Retina (tissue), 1 donor: Measurements from ENCODE around the gene KCNK3.
"Not testable (repeated sequence)": the region's sequence is repeated elsewhere in the genome, so short reads cannot be mapped to it uniquely, and the experiment has no call there.

Experiments used
- DNase-seq: peaks from one replicate; pipeline ENCODE4 v3.0.0-alpha.2; 2016

The KCNK3 gene

DNA sequence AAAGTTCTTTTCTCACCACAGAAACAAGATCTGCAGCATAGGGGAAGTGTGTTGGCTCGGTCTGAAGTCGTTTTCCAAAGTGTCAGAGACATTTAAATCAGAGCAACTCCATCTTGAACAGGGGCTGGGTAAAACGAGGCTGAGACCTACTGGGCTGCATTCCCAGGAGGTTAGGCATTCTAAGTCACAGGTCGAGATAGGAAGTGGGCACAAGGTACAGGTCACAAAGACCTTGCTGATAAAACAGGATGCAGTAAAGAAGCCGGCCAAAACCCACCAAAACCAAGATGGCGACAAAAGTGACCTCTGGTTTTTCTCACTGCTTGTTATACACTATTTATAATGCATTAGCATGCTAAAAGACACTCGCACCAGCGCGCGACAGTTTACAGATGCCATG, 68.5 kb downstream of the KCNK3 start:
- not testable (repeated sequence) for DNase-seq

DNA sequence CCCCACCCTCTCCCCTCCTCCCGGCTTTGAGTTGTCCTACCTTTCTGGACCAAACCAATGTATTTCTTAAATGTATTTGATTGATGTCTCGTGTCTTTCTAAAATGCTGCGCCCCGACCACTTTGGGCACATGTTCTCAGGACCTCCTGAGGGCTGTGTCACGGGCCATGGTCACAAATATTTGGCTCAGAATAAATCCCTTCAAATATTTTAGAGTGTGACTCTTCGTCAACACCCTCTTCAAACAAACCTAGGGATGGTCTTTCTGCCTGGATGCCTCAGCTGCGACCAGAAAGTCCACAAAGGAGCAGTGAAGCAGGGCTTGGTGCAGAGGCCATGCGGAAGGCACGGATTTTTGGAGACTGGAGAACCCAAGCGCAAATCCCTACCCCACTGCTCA, 70.5 kb downstream of the KCNK3 start:
- no peak for DNase-seq

DNA sequence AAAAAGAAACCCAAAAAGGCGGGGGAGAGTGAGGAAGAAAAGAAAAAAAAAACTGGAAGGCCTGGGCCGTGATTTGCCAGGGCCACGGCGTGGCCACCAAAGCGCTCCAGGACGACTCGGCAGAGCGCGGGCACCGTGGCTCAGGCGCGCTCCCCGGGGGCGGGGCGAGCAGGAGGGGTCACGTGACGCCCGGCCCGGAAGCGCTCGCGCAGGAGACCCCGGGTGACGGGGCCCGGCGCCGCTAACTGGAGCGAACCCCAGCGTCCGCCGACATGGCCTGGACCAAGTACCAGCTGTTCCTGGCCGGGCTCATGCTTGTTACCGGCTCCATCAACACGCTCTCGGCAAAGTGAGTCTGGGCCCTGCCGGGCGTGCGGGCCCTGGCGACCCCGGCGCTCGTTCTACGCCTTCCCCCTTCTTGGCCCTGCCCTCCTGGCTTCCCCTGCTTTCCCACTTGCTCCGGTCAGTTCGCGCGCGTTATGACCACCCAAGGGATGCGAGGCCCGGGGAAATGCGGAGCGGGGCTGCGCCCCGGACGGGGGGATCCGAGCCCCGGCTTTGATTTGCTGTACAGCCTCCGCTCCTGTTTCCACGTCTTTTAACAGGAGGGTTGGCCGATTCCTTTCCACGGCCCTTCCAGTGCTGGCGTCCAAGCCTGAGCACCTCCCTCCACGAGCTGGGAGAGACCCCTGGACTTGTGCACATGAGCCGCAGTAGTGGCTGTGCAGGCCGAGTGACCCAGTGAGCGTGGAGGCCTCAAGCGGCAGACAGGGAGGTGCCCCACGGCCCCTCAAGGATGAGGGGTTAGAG, 71.8 kb downstream of the KCNK3 start, which contains the start of gene SLC35F6:
Gene SLC35F6 (plus strand): TSS at position 207 of the 810 bp plus-strand sequence. CDS start 66 bp downstream, at position 273.
- peak; percentile 96 for DNase-seq

- no peak for DNase-seq
Measured at GRCh38 chr2:26764906-26765305, 72.4 kb downstream of the KCNK3 start.

GRCh38 chr2:26765475-26766200, 73.1 kb downstream of the KCNK3 start:
- no peak for DNase-seq

- DNase-seq: no peak
Measured at GRCh38 chr2:26767129-26767528, 74.6 kb downstream of the KCNK3 start.

DNA sequence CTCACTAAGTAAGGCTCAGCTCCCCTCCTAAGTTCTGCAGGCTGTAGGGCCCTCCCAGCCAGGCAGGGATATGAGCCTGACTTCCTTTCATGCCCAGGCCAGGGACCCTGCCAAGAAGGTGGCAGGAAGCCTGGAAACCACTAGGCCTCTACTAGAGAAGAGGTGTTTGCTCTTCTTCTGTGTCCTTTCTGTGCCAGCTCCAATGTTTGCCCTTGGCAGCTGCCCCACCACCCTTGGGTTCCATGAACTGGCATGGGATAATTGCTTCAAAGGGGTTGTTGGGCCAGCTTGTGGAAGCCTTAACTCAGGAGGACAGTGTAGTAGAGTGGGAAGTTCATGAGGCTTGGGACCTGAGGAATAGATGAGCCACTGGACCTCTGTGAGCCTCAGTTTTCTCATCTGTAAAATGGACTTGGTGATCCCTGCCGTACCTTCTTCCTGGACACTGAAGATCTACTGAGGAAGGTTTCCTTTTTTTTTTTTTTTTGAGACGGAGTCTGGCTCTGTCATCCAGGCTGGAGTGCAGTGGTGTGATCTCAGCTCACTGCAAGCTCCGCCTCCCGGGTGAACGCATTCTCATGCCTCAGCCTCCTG, 75.5 kb downstream of the KCNK3 start:
- no peak for DNase-seq

- no peak for DNase-seq
Measured at GRCh38 chr2:26768759-26769088, 76.2 kb downstream of the KCNK3 start.

- no peak for DNase-seq
Measured at GRCh38 chr2:26769089-26769761, 76.7 kb downstream of the KCNK3 start.

- no peak for DNase-seq
Measured at GRCh38 chr2:26770986-26771586, 78.6 kb downstream of the KCNK3 start.

- DNase-seq: no peak
Measured at GRCh38 chr2:26772064-26773001, 79.8 kb downstream of the KCNK3 start.

DNA sequence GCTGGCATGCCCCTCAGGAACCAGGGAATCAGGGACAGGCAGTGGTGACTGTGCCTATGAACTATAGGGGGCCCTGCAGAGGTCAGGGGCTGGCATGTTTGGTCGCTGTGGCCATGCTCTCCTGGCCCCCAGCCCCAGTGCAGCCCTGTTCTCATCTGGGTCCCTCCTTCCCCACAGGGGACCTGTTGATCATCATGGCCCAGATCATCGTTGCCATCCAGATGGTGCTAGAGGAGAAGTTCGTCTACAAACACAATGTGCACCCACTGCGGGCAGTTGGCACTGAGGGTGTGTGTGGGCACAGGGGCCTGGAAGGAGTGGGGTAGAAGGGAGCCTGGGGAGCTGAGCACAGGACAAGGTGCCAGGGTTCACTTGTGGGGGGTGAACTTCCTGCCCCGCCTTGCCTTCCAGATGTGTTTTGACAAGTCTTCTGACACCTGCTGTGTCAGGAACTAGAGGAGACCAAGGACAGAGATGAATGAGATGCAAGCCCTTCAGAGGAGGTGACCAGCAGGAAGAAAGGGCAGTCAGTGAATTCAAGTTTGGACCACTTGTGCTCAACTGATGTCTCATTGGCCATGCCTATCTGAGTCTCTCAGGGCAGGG, 83.8 kb downstream of the KCNK3 start:
- DNase-seq: no peak

DNA sequence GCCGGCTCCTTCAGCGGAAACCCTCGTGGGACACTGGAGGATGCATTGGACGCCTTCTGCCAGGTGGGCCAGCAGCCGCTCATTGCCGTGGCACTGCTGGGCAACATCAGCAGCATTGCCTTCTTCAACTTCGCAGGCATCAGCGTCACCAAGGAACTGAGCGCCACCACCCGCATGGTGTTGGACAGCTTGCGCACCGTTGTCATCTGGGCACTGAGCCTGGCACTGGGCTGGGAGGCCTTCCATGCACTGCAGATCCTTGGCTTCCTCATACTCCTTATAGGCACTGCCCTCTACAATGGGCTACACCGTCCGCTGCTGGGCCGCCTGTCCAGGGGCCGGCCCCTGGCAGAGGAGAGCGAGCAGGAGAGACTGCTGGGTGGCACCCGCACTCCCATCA, 85.6 kb downstream of the KCNK3 start:
- DNase-seq: no peak

DNA sequence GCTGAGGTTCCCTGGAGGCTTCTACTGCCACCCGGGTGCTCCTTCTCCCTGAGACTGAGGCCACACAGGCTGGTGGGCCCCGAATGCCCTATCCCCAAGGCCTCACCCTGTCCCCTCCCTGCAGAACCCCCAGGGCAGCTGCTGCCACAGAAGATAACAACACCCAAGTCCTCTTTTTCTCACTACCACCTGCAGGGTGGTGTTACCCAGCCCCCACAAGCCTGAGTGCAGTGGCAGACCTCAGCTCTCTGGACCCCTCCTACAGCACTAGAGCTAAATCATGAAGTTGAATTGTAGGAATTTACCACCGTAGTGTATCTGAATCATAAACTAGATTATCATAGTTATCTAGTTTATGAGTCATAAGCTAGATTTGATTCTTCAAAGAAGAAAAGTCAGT, 86.0 kb downstream of the KCNK3 start:
- DNase-seq: no peak

DNA sequence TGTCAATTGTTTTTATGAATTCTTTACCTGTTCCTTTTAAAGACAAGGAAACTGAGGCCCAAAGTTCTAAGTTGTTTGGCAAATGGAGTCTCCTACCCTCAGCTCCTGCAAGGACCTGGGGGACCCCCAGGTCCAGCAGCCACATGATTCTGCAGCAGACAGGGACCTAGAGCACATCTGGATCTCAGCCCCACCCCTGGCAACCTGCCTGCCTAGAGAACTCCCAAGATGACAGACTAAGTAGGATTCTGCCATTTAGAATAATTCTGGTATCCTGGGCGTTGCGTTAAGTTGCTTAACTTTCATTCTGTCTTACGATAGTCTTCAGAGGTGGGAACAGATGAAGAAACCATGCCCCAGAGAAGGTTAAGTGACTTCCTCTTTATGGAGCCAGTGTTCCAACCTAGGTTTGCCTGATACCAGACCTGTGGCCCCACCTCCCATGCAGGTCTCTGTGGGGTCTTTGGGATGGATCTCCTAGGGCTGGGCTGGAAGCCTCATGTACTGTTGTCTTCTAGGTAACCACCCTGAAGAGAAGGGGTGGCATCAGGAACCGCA, 87.8 kb downstream of the KCNK3 start:
- DNase-seq: no peak
